Cerebellar nuclear complex (tissue), 1 donor: Measurements from ENCODE around the gene CYB561D1.
A peak's percentile ranks its signal among the peaks of the same experiment; 100 is the strongest.

Experiments used
- DNase-seq, 2 experiments: peaks; one replicate each; lab custom pipeline; 2025; lab: John Stamatoyannopoulos, UW

The CYB561D1 gene

GRCh38 chr1:109500941-109501381 lies 7.1 kb downstream of the CYB561D1 start:
- no peak for DNase-seq

GRCh38 chr1:109501644-109502363 lies 7.9 kb downstream of the CYB561D1 start:
- no peak for DNase-seq

GRCh38 chr1:109502364-109502851 lies 8.5 kb downstream of the CYB561D1 start:
- no peak for DNase-seq

GRCh38 chr1:109503935-109504334 lies 10.0 kb downstream of the CYB561D1 start:
- no peak for DNase-seq

- no peak for DNase-seq
Measured at GRCh38 chr1:109504974-109505373, 11.1 kb downstream of the CYB561D1 start.

- DNase-seq: no peak
Measured at GRCh38 chr1:109508001-109508872, 14.3 kb downstream of the CYB561D1 start.

GRCh38 chr1:109508873-109509175 lies 14.9 kb downstream of the CYB561D1 start:
- no peak for DNase-seq

- no peak for DNase-seq
Measured at GRCh38 chr1:109509176-109510134, 15.6 kb downstream of the CYB561D1 start, which contains the start of gene AMIGO1. TSS of gene AMIGO1 (minus strand) at chr1:109509727. CDS start at chr1:109508912, 815 bp downstream.

- no peak for DNase-seq
Measured at GRCh38 chr1:109513110-109513710, 19.3 kb downstream of the CYB561D1 start.

GRCh38 chr1:109514846-109515245 lies 21.0 kb downstream of the CYB561D1 start:
- no peak for DNase-seq

GRCh38 chr1:109516872-109517271 lies 23.0 kb downstream of the CYB561D1 start:
- no peak for DNase-seq

- DNase-seq: no peak
Measured at GRCh38 chr1:109517337-109517736, 23.4 kb downstream of the CYB561D1 start.

- no peak for DNase-seq
Measured at GRCh38 chr1:109521002-109521951, 27.4 kb downstream of the CYB561D1 start.

- DNase-seq: no peak
Measured at GRCh38 chr1:109522026-109522425, 28.1 kb downstream of the CYB561D1 start.

- DNase-seq: peak in 1 of 2 experiments; percentile 55
Measured at GRCh38 chr1:109523706-109524105, 29.8 kb downstream of the CYB561D1 start.

GRCh38 chr1:109527098-109527811 lies 33.4 kb downstream of the CYB561D1 start:
- no peak for DNase-seq

- DNase-seq: no peak
Measured at GRCh38 chr1:109527846-109528695, 34.2 kb downstream of the CYB561D1 start.

- DNase-seq: no peak
Measured at GRCh38 chr1:109528712-109529111, 34.8 kb downstream of the CYB561D1 start.
